HepG2 (cell line): ENCODE data around the gene ZNF331. TPM values are rescaled to one million over a fixed set of nuclear protein-coding genes. Genes with fewer than 3 reads are reported as not detected.

ENCODE experiments used
- ATAC-seq: fragments of 200-7000 bp; cut with Tn5 transposase; 3 replicates; pipeline ENCODE4 v1.9.1; 2020; ENCODE audit warnings: mild to moderate bottlenecking, moderate library complexity
- BruUV-seq: library from RNA; stranded (reverse); fragments of 400-500 nt; replicated peaks from 2 replicates; lab custom pipeline; 2021; lab: Mats Ljungman, UMichigan
- CTCF ChIA-PET: fragments of 300-600 bp; formaldehyde crosslinking; extraction: SDS; loops from one replicate; lab custom pipeline; 2021; ENCODE audit warnings: low total read pairs, inconsistent platforms, low intra/inter-chr PET ratio; lab: Yijun Ruan, JAX
- POLR2A ChIA-PET: fragments of 350-600 bp; sonication (Branson Sonifier 250); formaldehyde crosslinking; loops from one replicate; lab custom pipeline; 2020; ENCODE audit warnings: antibody characterized with exemption, inconsistent platforms; lab: Yijun Ruan, JAX
- DNase-seq: peaks from one replicate; pipeline ENCODE4 v3.0.0-alpha.2; 2015; ENCODE audit warnings: low spot score
- FAIRE-seq: peaks from 3 replicates; lab custom pipeline; 2011; peaks lifted over from hg19 to GRCh38; lab: Jason Lieb, UNC
- H2AFZ ChIP-seq: one replicate; pipeline ENCODE4 v1.6.1; 2011; ENCODE audit warnings: low read length, inconsistent platforms
- H3K27ac ChIP-seq: fragments of 300-600 bp; 3 replicates; pipeline ENCODE4 v1.8.0; 2011; ENCODE audit warnings: mixed run types, mild to moderate bottlenecking, mixed read lengths, low read length, inconsistent platforms; ENCODE audit not compliant: insufficient read depth; ENCODE audit errors: extremely low read length
- H3K27me3 ChIP-seq, 2 experiments: fragments of 200-600 bp in 1 of 2; 2 replicates in 1 of 2; 3 replicates in 1 of 2; pipeline versions ENCODE4 v1.6.0 to v1.8.0; 2011; ENCODE audit warnings: low read length in 2 of 2, mild to moderate bottlenecking in 2 of 2, moderate library complexity in 2 of 2, inconsistent platforms in 1 of 2; ENCODE audit not compliant: insufficient read depth in 2 of 2, control insufficient read depth in 1 of 2
- H3K36me3 ChIP-seq, 2 experiments: fragments of 200-600 bp in 1 of 2; replicated peaks in 1 of 2; 2 replicates in 1 of 2; 3 replicates in 1 of 2; pipeline versions ENCODE4 v1.5.1 to v1.8.0; 2011; ENCODE audit warnings: low read length in 2 of 2, inconsistent platforms in 1 of 2; ENCODE audit not compliant: insufficient read depth in 2 of 2, control insufficient read depth in 1 of 2
- H3K4me1 ChIP-seq: 2 replicates; pipeline ENCODE4 v1.5.1; 2012; ENCODE audit warnings: low read length, inconsistent platforms; ENCODE audit not compliant: insufficient read depth
- H3K4me2 ChIP-seq: 2 replicates; pipeline ENCODE4 v1.6.0; 2011; ENCODE audit warnings: low read depth, low read length, inconsistent platforms
- H3K4me3 ChIP-seq, 3 experiments: fragments of 200-600 bp in 1 of 3; sonication (generic), shearing (Covaris generic) in 1 of 3; replicated peaks in 1 of 3; 2 replicates each; pipeline ENCODE4 v1.5.1; 2011 to 2016; ENCODE audit warnings: low read length in 3 of 3, inconsistent platforms in 2 of 3, low read depth in 2 of 3, mild to moderate bottlenecking in 2 of 3, control low read depth in 1 of 3, mixed read lengths in 1 of 3; ENCODE audit not compliant: insufficient read depth in 1 of 3
- H3K79me2 ChIP-seq: one replicate; pipeline ENCODE4 v1.6.1; 2011; ENCODE audit warnings: low read length, inconsistent platforms; ENCODE audit not compliant: insufficient read depth
- H3K9ac ChIP-seq: 2 replicates; pipeline ENCODE4 v1.6.0; 2011; ENCODE audit warnings: mild to moderate bottlenecking, low read depth, low read length, inconsistent platforms; ENCODE audit not compliant: insufficient read depth
- H3K9me3 ChIP-seq: 2 replicates; pipeline ENCODE4 v1.5.1; 2012; ENCODE audit warnings: mild to moderate bottlenecking, low read length
- H4K20me1 ChIP-seq: 2 replicates; pipeline ENCODE4 v1.6.0; 2011; ENCODE audit warnings: inconsistent platforms, mild to moderate bottlenecking, low read length, moderate library complexity; ENCODE audit not compliant: insufficient read depth
- HNRNPL ChIP-seq: fragments of 200-400 bp; formaldehyde crosslinking; IDR thresholded peaks from 2 replicates; pipeline ENCODE4 v1.6.1; 2017; ENCODE audit warnings: mild to moderate bottlenecking, low read depth, low read length
- ZBTB38 ChIP-seq: sonication (generic); formaldehyde crosslinking; IDR thresholded peaks from 2 replicates; pipeline ENCODE4 v1.5.1; 2020; ENCODE audit warnings: mild to moderate bottlenecking, missing genetic modification reagents
- WGBS: methylation state at CpG from one replicate; pipeline ENCODE4 v1.1.6; 2017; ENCODE audit warnings: low lambda C conversion rate; 5-methylcytosine and 5-hydroxymethylcytosine counted together
- in situ Hi-C: cut with HindIII; loops from 2 replicates; pipeline ENCODE4 v1.10.0; 2017; ENCODE audit warnings: low pct_unique_long_range_greater_than_20kb; ENCODE audit not compliant: extremely low pct_ligation_motif_present
- intact Hi-C: fragments of 100-400 bp; cut with micrococcal nuclease; formaldehyde crosslinking; loops from one replicate; pipeline ENCODE4 v1.10.0; 2022; ENCODE audit not compliant: unreplicated experiment
- polyA plus RNA-seq, 8 experiments: library from polyadenylated mRNA; depleted of rRNA in 3 of 8; stranded (reverse) in 7 of 8; unstranded in 1 of 8; fragments of >200 nt; fragmentation: Illumina TruSeq in 4 of 8; extraction: Trizol in 4 of 8; gene quantifications; 2 replicates each; pipeline versions ENCODE4 v1.2.1 to v1.2.3, GENCODE V29; 2011 to 2016; ENCODE audit warnings: low read depth in 4 of 8, missing spikeins in 1 of 8, mixed read lengths in 1 of 8; ENCODE audit not compliant: insufficient read depth in 1 of 8
- total RNA-seq, 5 experiments: library from RNA; depleted of rRNA; stranded (reverse); fragments of >200 nt; fragmentation: Illumina TruSeq; extraction: Trizol; gene quantifications; 2 replicates each; pipeline ENCODE4 v1.2.3, GENCODE V29; 2016; ENCODE audit warnings: low read depth in 1 of 5
- TF ChIP-seq, protein P1 (sequence below): sonication (generic); formaldehyde crosslinking; IDR thresholded peaks from 2 replicates; pipeline ENCODE4 v1.4.0; 2020; ENCODE audit warnings: missing genetic modification reagents, borderline replicate concordance

The ZNF331 gene
- total and polyA plus RNA-seq, 2 of the 13 experiments (the other 11 are each of a cell fraction or from before 2014, with no cell fraction given), result 8.2 to 13.3 TPM

DNA sequence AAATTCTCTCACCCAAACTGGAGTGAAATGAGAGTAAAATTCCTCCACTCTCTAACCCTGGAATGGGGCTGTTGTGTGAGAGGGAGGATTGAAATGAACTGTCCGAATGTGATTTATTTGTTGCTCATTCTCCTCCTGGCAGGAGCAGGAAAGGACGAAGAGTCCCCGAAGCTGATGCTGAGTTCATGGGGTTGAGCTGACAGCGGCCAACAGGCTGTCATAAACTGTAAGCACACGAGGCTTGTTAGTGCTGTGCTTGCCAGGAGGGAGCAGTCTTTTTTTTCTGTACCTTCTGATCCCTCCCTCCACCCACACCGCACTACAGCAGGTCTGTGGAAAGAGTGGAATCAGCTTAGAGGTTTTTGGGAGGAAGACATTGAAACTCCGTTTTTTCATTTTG is 33.1 kb upstream of the ZNF331 start (continued):
- TF ChIP-seq, protein P1, sequence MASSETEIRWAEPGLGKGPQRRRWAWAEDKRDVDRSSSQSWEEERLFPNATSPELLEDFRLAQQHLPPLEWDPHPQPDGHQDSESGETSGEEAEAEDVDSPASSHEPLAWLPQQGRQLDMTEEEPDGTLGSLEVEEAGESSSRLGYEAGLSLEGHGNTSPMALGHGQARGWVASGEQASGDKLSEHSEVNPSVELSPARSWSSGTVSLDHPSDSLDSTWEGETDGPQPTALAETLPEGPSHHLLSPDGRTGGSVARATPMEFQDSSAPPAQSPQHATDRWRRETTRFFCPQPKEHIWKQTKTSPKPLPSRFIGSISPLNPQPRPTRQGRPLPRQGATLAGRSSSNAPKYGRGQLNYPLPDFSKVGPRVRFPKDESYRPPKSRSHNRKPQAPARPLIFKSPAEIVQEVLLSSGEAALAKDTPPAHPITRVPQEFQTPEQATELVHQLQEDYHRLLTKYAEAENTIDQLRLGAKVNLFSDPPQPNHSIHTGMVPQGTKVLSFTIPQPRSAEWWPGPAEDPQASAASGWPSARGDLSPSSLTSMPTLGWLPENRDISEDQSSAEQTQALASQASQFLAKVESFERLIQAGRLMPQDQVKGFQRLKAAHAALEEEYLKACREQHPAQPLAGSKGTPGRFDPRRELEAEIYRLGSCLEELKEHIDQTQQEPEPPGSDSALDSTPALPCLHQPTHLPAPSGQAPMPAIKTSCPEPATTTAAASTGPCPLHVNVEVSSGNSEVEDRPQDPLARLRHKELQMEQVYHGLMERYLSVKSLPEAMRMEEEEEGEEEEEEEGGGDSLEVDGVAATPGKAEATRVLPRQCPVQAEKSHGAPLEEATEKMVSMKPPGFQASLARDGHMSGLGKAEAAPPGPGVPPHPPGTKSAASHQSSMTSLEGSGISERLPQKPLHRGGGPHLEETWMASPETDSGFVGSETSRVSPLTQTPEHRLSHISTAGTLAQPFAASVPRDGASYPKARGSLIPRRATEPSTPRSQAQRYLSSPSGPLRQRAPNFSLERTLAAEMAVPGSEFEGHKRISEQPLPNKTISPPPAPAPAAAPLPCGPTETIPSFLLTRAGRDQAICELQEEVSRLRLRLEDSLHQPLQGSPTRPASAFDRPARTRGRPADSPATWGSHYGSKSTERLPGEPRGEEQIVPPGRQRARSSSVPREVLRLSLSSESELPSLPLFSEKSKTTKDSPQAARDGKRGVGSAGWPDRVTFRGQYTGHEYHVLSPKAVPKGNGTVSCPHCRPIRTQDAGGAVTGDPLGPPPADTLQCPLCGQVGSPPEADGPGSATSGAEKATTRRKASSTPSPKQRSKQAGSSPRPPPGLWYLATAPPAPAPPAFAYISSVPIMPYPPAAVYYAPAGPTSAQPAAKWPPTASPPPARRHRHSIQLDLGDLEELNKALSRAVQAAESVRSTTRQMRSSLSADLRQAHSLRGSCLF, result no peak

GRCh38 chr19:53506728-53507127 is 31.2 kb upstream of the ZNF331 start:
- TF ChIP-seq HNRNPL (no peak), ZBTB38 (CRISPR knock-in tag) (peak; percentile 58; the same call in 1 of the 2 replicates)
- ATAC-seq (no peak), FAIRE-seq (no peak), DNase-seq (no peak)
- Histone ChIP-seq H3K36me3 (no peaks in the 10 kb centered on the region), H2AFZ (no peak overlapping the region), H4K20me1 (no peaks in the 10 kb centered on the region), H3K4me2 (peak overlapping the region; percentile 80; the same call in 1 of the 2 replicates), H3K79me2 (peaks cover 2% of the 10 kb centered on the region), H3K27ac (peak overlapping the region; percentile 96), H3K4me1 (peaks cover 69% of the 10 kb centered on the region), H3K27me3 (no peaks in the 10 kb centered on the region), H3K4me3 (no peak overlapping the region), H3K9me3 (no peaks in the 10 kb centered on the region), H3K9ac (peak overlapping the region; percentile 70; the same call in 1 of the 2 replicates)
- intact Hi-C loops, result no loop called here
- 92% methylated on average over 3 of the region's 8 CpGs for WGBS
- ChIA-PET POLR2A (interaction anchor here (1.7 to 1.8 kb wide), 2 partner anchors 10 to 14 kb away, joined by 5 to 6 read pairs; no protein-coding TSS in a partner anchor), CTCF (no interaction called here)
- in situ Hi-C loops, result no loop called here
- BruUV-seq, result no TSS peak
